HepG2 (cell line): Measurements from ENCODE around the gene TUBB4A.

ENCODE experiments used
- CREB1 ChIP-seq, 2 experiments: fragments of 450-650 bp in 1 of 2; IDR thresholded peaks; 2 replicates each; pipeline ENCODE4 v1.6.1; 2016 to 2017; ENCODE audit warnings: control low read depth in 1 of 2, mild to moderate bottlenecking in 1 of 2, missing compliant biosample characterization in 1 of 2, missing genetic modification characterization in 1 of 2
- ETV6 ChIP-seq: sonication (generic); formaldehyde crosslinking; conservative IDR thresholded peaks from 2 replicates; pipeline ENCODE4 v1.4.0; 2020; ENCODE audit warnings: missing genetic modification reagents
- NR2C2 ChIP-seq: sonication (generic); formaldehyde crosslinking; IDR thresholded peaks from 2 replicates; pipeline ENCODE4 v1.4.0; 2020; ENCODE audit warnings: missing genetic modification reagents, mild to moderate bottlenecking, moderate library complexity, borderline replicate concordance
- PLSCR1 ChIP-seq: sonication (generic); formaldehyde crosslinking; IDR thresholded peaks from 2 replicates; pipeline ENCODE4 v1.5.0; 2020; ENCODE audit warnings: missing genetic modification reagents, mild to moderate bottlenecking, borderline replicate concordance
- SMARCC2 ChIP-seq: fragments of 450-650 bp; IDR thresholded peaks from 2 replicates; pipeline ENCODE4 v1.6.1; 2017; ENCODE audit warnings: antibody characterized with exemption, mild to moderate bottlenecking
- TRAFD1 ChIP-seq: sonication (generic); formaldehyde crosslinking; IDR thresholded peaks from 2 replicates; pipeline ENCODE4 v1.5.1; 2020; ENCODE audit warnings: missing genetic modification reagents, mild to moderate bottlenecking, borderline replicate concordance
- ZBTB10 ChIP-seq: sonication (generic); formaldehyde crosslinking; IDR thresholded peaks from 2 replicates; pipeline ENCODE4 v1.4.0; 2020; ENCODE audit warnings: missing genetic modification reagents, borderline replicate concordance
- ZC3H4 ChIP-seq: sonication (generic); formaldehyde crosslinking; IDR thresholded peaks from 2 replicates; pipeline ENCODE4 v1.4.0; 2020; ENCODE audit warnings: missing genetic modification reagents, borderline replicate concordance
- ZFX ChIP-seq: sonication (generic); formaldehyde crosslinking; IDR thresholded peaks from 2 replicates; pipeline ENCODE4 v1.4.0; 2020; ENCODE audit warnings: mild to moderate bottlenecking, low read depth, missing genetic modification reagents, moderate library complexity
- ZNF280B ChIP-seq: sonication (generic); formaldehyde crosslinking; IDR thresholded peaks from 2 replicates; pipeline ENCODE4 v1.5.0; 2020; ENCODE audit warnings: missing genetic modification reagents, mild to moderate bottlenecking, borderline replicate concordance
- ZNF383 ChIP-seq: sonication (generic); formaldehyde crosslinking; IDR thresholded peaks from 2 replicates; pipeline ENCODE4 v1.4.0; 2020; ENCODE audit warnings: missing genetic modification reagents, mild to moderate bottlenecking, borderline replicate concordance

GRCh38 chr19:6521718-6522646 lies 19.9 kb upstream of the TUBB4A start:
- TF ChIP-seq SMARCC2, result no peak
- TF ChIP-seq ZFX (CRISPR knock-in tag), result no peak
- no peak for TF ChIP-seq CREB1 (IDR thresholded peaks at IDR 0.05)
- TF ChIP-seq CREB1 (CRISPR knock-in tag; IDR thresholded peaks at IDR 0.05), result no peak
- TF ChIP-seq ZNF280B (CRISPR knock-in tag), result no peak
- TF ChIP-seq ZC3H4 (CRISPR knock-in tag), result no peak
- no peak for TF ChIP-seq PLSCR1 (CRISPR knock-in tag)
- no peak for TF ChIP-seq NR2C2
- TF ChIP-seq TRAFD1 (CRISPR knock-in tag), result no peak
- no peak for TF ChIP-seq ZBTB10 (CRISPR knock-in tag)
- no peak for TF ChIP-seq ETV6 (CRISPR knock-in tag)
- TF ChIP-seq ZNF383 (CRISPR knock-in tag), result no peak
